HEK293T (cell line): ENCODE measurements around the gene EXOC6B.

Source experiments
- BHLHE40 ChIP-seq: fragments of 450-650 bp; IDR thresholded peaks from 2 replicates; pipeline ENCODE4 v1.6.1; 2016; ENCODE audit warnings: mild to moderate bottlenecking, moderate library complexity, borderline replicate concordance
- ELF4 ChIP-seq: fragments of 450-650 bp; IDR thresholded peaks from 2 replicates; pipeline ENCODE4 v1.6.1; 2017; ENCODE audit warnings: antibody characterized with exemption
- FOXA1 ChIP-seq: fragments of 450-650 bp; IDR thresholded peaks from 2 replicates; pipeline ENCODE4 v1.6.1; 2016; ENCODE audit warnings: mild to moderate bottlenecking
- FOXK2 ChIP-seq: fragments of 450-650 bp; IDR thresholded peaks from 2 replicates; pipeline ENCODE4 v1.6.1; 2016; ENCODE audit warnings: mild to moderate bottlenecking
- L3MBTL2 ChIP-seq: fragments of 450-650 bp; conservative IDR thresholded peaks from 2 replicates; pipeline ENCODE4 v1.6.1; 2016; ENCODE audit warnings: mild to moderate bottlenecking
- ZNF384 ChIP-seq: fragments of 450-650 bp; IDR thresholded peaks from 2 replicates; pipeline ENCODE4 v1.6.1; 2016

GRCh38 chr2:72136933-72137497 is 688.8 kb downstream of the EXOC6B start:
- TF ChIP-seq BHLHE40 (no peak), FOXA1 (no peak), ELF4 (no peak), FOXK2 (no peak), ZNF384 (no peak), L3MBTL2 (no peak)
